Neural cell (in vitro differentiated cells): Measurements from ENCODE around the gene OSBPL9. TPM values are rescaled to one million over a fixed set of nuclear protein-coding genes. Genes with fewer than 3 reads are reported as not detected.

Source experiments
- H2AFZ ChIP-seq: fragments of 200-600, 300-800 bp; sonication (generic), shearing (Covaris generic); 2 replicates; pipeline ENCODE4 v1.6.0; 2014; ENCODE audit warnings: low read depth, mild to moderate bottlenecking, antibody characterized with exemption, low read length, moderate library complexity
- H3F3A ChIP-seq: fragments of 200-600 bp; shearing (Covaris generic); 2 replicates; pipeline ENCODE4 v1.6.1; 2016; ENCODE audit warnings: mild to moderate bottlenecking, moderate library complexity, mixed read lengths, antibody characterized with exemption, low read length; ENCODE audit not compliant: insufficient read depth, poor library complexity, severe bottlenecking
- H3K27ac ChIP-seq: fragments of 200-600, 300-800 bp; sonication (generic), shearing (Covaris generic); 2 replicates; pipeline ENCODE4 v1.5.1; 2014; ENCODE audit warnings: mild to moderate bottlenecking, low read length, moderate library complexity
- H3K27me3 ChIP-seq: fragments of 300-800, 200-600 bp; sonication (generic), shearing (Covaris generic); 2 replicates; pipeline ENCODE4 v1.6.0; 2014; ENCODE audit warnings: mild to moderate bottlenecking, low read depth, low read length, moderate library complexity; ENCODE audit not compliant: insufficient read depth
- H3K36me3 ChIP-seq: fragments of 300-800, 200-600 bp; sonication (generic), shearing (Covaris generic); 2 replicates; pipeline ENCODE4 v1.5.1; 2014; ENCODE audit warnings: mild to moderate bottlenecking, antibody characterized with exemption, low read length, moderate library complexity; ENCODE audit not compliant: insufficient read depth
- H3K4me2 ChIP-seq: fragments of 300-800, 200-600 bp; sonication (generic), shearing (Covaris generic); 2 replicates; pipeline ENCODE4 v1.6.0; 2014; ENCODE audit warnings: mild to moderate bottlenecking, low read length
- H3K4me3 ChIP-seq: fragments of 300-800, 200-600 bp; sonication (generic), shearing (Covaris generic); 2 replicates; pipeline ENCODE4 v1.5.1; 2014; ENCODE audit warnings: mild to moderate bottlenecking, low read length, moderate library complexity
- H3K79me2 ChIP-seq: fragments of 200-600 bp; shearing (Covaris generic); replicated peaks from 2 replicates; pipeline ENCODE4 v1.6.0; 2014; ENCODE audit warnings: mild to moderate bottlenecking, low read length, moderate library complexity; ENCODE audit not compliant: insufficient read depth
- H3K9ac ChIP-seq: fragments of 300-800, 200-600 bp; sonication (generic), shearing (Covaris generic); 2 replicates; pipeline ENCODE4 v1.6.1; 2016; ENCODE audit warnings: mild to moderate bottlenecking, low read length, mixed read lengths
- H3K9me2 ChIP-seq: fragments of 200-600 bp; shearing (Covaris generic); 2 replicates; pipeline ENCODE4 v1.6.1; 2016; ENCODE audit warnings: mild to moderate bottlenecking, low read length, mixed read lengths; ENCODE audit not compliant: insufficient read depth
- H3K9me3 ChIP-seq: fragments of 200-600, 300-800 bp; sonication (generic), shearing (Covaris generic); 2 replicates; pipeline ENCODE4 v1.6.1; 2016; ENCODE audit warnings: mild to moderate bottlenecking, mixed run types, low read length, moderate library complexity, mixed read lengths
- H4K20me1 ChIP-seq: fragments of 200-600 bp; shearing (Covaris generic); 2 replicates; pipeline ENCODE4 v1.6.1; 2016; ENCODE audit warnings: mild to moderate bottlenecking, mixed run types; ENCODE audit not compliant: insufficient read depth
- CTCF ChIP-seq: fragments of 450-650 bp; IDR thresholded peaks from 2 replicates; pipeline ENCODE4 v1.5.1; 2014; ENCODE audit warnings: antibody characterized with exemption, mild to moderate bottlenecking, moderate library complexity; ENCODE audit not compliant: poor library complexity, severe bottlenecking
- EP300 ChIP-seq: fragments of 450-650 bp; conservative IDR thresholded peaks from 2 replicates; pipeline ENCODE4 v1.6.1; 2014; ENCODE audit warnings: antibody characterized with exemption, mild to moderate bottlenecking, moderate library complexity; ENCODE audit not compliant: poor library complexity, severe bottlenecking
- EZH2 ChIP-seq: fragments of 200-600, 300-800 bp; shearing (Covaris generic), sonication (generic); IDR thresholded peaks from 2 replicates; pipeline ENCODE4 v1.6.1; 2014; ENCODE audit warnings: antibody characterized with exemption, low read length, borderline replicate concordance, mild to moderate bottlenecking; ENCODE audit not compliant: insufficient read depth, poor library complexity, severe bottlenecking
- MXI1 ChIP-seq: fragments of 450-650 bp; conservative IDR thresholded peaks from 2 replicates; pipeline ENCODE4 v1.6.1; 2014; ENCODE audit warnings: antibody characterized with exemption, mild to moderate bottlenecking; ENCODE audit not compliant: poor library complexity, severe bottlenecking
- POLR2AphosphoS5 ChIP-seq: IDR thresholded peaks from 2 replicates; pipeline ENCODE4 v1.6.1; 2012
- RAD21 ChIP-seq: fragments of 450-650 bp; conservative IDR thresholded peaks from 2 replicates; pipeline ENCODE4 v1.6.1; 2014; ENCODE audit warnings: antibody characterized with exemption, mild to moderate bottlenecking, moderate library complexity
- SMC3 ChIP-seq: fragments of 450-650 bp; conservative IDR thresholded peaks from 2 replicates; pipeline ENCODE4 v1.6.1; 2014; ENCODE audit warnings: antibody characterized with exemption, mild to moderate bottlenecking, moderate library complexity; ENCODE audit not compliant: poor library complexity
- TAF1 ChIP-seq: IDR thresholded peaks from 2 replicates; pipeline ENCODE4 v1.6.1; 2012; ENCODE audit warnings: low read depth
- polyA plus RNA-seq: library from polyadenylated mRNA; depleted of rRNA; stranded (reverse); fragments of >200 nt; gene quantifications from 2 replicates; pipeline ENCODE4 v1.2.3, GENCODE V29; 2014
- TF ChIP-seq, protein P1 (sequence below): IDR thresholded peaks from 2 replicates; pipeline ENCODE4 v1.6.1; 2012; ENCODE audit warnings: borderline replicate concordance

Gene OSBPL9
- polyA plus RNA-seq, 1 donor from 2014 or later, result 117 TPM

DNA sequence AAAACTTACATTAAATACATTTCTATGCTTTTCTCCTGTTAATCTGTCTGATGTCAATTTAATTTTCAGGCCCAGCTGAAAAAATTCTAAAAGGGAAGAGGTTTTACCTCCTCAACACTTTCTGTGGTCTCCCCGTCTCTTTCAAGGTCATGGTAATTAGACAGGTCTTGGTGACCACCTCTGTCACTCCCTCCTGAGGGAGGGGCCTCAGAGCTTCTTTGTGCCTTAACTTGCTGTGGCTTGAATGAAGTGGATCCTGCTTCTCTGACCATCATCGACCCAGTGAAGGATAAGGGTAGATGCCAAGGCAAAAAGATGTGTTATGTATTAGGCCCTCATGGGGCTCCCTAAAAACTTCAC is 40.8 kb upstream of the OSBPL9 start:
- H3K27ac ChIP-seq, result no peak overlapping the region
- H3K79me2 ChIP-seq, result no peaks in the 10 kb centered on the region
- no peak overlapping the region for H2AFZ ChIP-seq
- H3K9me2 ChIP-seq, result no peaks in the 10 kb centered on the region
- no peaks in the 10 kb centered on the region for H3K36me3 ChIP-seq
- TF ChIP-seq EP300 (no peak), CTCF (no peak), TAF1 (no peak), MXI1 (no peak)
- H3K4me3 ChIP-seq, result no peak overlapping the region
- H3K27me3 ChIP-seq, result no peaks in the 10 kb centered on the region
- H3K9me3 ChIP-seq, result no peaks in the 10 kb centered on the region
- no peaks in the 10 kb centered on the region for H3F3A ChIP-seq
- no peak overlapping the region for H3K4me2 ChIP-seq
- no peak overlapping the region for H3K9ac ChIP-seq
- H4K20me1 ChIP-seq, result no peaks in the 10 kb centered on the region

- H2AFZ ChIP-seq, result no peak overlapping the region
- H3K9me3 ChIP-seq, result no peaks in the 10 kb centered on the region
- no peaks in the 10 kb centered on the region for H3F3A ChIP-seq
- H3K79me2 ChIP-seq, result no peaks in the 10 kb centered on the region
- H3K27ac ChIP-seq, result no peak overlapping the region
- H4K20me1 ChIP-seq, result no peaks in the 10 kb centered on the region
- no peak overlapping the region for H3K4me2 ChIP-seq
- no peaks in the 10 kb centered on the region for H3K36me3 ChIP-seq
- no peak overlapping the region for H3K4me3 ChIP-seq
- TF ChIP-seq MXI1, result no peak
- no peak for TF ChIP-seq TAF1
- no peak for TF ChIP-seq RAD21
- TF ChIP-seq EZH2, result no peak
- no peak for TF ChIP-seq POLR2AphosphoS5
- TF ChIP-seq EP300, result no peak
- TF ChIP-seq, protein P1, sequence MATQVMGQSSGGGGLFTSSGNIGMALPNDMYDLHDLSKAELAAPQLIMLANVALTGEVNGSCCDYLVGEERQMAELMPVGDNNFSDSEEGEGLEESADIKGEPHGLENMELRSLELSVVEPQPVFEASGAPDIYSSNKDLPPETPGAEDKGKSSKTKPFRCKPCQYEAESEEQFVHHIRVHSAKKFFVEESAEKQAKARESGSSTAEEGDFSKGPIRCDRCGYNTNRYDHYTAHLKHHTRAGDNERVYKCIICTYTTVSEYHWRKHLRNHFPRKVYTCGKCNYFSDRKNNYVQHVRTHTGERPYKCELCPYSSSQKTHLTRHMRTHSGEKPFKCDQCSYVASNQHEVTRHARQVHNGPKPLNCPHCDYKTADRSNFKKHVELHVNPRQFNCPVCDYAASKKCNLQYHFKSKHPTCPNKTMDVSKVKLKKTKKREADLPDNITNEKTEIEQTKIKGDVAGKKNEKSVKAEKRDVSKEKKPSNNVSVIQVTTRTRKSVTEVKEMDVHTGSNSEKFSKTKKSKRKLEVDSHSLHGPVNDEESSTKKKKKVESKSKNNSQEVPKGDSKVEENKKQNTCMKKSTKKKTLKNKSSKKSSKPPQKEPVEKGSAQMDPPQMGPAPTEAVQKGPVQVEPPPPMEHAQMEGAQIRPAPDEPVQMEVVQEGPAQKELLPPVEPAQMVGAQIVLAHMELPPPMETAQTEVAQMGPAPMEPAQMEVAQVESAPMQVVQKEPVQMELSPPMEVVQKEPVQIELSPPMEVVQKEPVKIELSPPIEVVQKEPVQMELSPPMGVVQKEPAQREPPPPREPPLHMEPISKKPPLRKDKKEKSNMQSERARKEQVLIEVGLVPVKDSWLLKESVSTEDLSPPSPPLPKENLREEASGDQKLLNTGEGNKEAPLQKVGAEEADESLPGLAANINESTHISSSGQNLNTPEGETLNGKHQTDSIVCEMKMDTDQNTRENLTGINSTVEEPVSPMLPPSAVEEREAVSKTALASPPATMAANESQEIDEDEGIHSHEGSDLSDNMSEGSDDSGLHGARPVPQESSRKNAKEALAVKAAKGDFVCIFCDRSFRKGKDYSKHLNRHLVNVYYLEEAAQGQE, result no peak
- no peak for TF ChIP-seq SMC3
- TF ChIP-seq CTCF, result no peak
- H3K27me3 ChIP-seq, result no peaks in the 10 kb centered on the region
- H3K9ac ChIP-seq, result no peak overlapping the region
- H3K9me2 ChIP-seq, result no peaks in the 10 kb centered on the region
Observed at GRCh38 chr1:51576923-51577322, 40.0 kb upstream of the OSBPL9 start.
